Stimulated activated CD8-positive, alpha-beta memory T cell treated with anti-CD3 and anti-CD28 coated beads, Interleukin-12 subunit alpha, Interleukin-12 subunit beta, amount 100 ng/mL, for 24 hours (primary cell): ENCODE measurements around the gene SLC1A5.

Source experiments
- DNase-seq: peaks from one replicate; pipeline ENCODE4 v3.0.0-alpha.2; 2020; ENCODE audit errors: extremely low read depth

Gene SLC1A5

DNA sequence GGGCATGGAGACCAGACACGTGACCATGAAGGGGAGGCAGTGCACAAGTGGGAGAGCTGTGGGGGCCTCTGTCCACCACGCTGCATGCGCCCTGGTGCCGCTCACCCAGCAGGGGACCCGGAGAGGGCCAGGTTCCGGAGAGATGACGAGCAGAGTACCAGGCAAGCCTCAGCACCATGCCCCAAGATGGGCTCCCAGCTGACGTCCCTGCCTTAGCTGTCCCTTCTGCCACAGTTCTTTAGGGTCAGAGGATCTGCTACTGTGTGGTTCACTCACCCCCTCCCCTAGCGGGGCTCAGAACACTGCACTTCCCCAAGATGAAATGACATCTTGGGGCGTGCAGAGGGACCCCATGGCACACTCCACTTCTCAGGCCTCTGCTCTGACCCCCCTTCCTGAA lies 61.8 kb downstream of the SLC1A5 start:
- DNase-seq, result no peak

DNA sequence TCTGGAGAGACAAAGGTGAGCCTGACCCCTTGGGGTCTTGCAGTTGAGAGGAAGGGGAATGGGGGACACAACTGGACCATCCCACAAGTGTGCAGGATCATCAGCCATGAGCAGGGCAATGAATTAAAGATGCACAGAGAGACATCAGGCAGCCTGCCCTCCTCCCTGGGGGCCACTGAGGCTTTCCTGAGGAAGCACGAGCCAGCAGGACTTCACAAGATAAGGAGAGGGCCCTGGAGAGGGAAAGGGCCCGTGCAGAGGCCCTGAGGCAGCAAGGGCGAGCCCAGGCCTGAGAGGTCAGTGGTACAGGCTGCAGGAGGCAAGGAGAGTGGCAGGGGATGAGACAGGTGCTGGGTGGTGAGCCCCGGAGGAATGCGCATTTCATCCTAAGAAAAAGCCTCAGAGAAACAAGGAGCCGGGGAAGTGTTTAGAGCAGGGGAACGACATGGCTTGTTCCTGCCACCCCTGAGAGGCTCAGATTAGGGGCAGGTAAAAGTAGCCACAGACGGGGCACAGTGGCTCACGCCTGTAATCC lies 62.5 kb downstream of the SLC1A5 start:
- DNase-seq, result no peak

DNA sequence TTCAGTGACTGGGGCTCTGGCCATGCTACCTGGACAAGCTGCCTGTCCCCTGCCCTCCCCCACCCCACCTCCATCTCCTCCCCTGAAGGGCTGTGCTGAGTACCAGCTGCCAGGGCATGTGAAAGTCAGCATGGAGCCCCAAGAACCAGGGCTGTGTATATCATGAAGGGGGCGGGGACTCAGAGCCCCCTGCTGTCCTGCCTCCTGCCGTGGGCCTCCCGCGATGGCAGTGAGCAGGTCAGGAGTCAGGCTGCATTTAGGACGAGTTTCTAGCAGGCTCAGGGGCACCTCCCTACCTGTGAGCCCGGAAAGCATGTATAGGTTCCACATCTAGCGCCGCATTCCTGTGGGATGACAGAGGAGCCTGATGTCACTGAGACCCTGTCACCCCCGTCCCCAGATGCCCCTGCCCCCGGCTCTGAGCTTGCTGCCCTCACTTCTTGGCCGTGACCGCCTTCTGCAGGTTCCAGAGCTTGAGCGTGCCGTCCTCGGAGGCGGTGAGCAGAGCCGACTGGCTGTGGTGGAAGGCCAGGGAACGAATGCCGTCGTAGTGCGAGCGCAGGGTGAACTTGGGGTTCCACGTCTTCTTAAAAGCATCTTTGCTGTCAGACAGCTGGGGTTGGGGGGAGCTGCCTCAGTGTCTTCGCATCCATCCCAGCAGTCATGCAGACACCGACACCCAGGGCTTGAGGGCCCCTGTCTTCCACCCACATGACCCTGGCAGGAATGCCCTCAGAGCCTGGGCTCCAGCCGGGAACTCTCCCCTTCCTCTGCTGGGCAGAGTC lies 63.2 kb downstream of the SLC1A5 start:
- no peak for DNase-seq
